B cell (primary cell): ENCODE measurements around the gene ZNF524. TPM values are rescaled to one million over a fixed set of nuclear protein-coding genes. Genes with fewer than 3 reads are reported as not detected.

Experiments
- ATAC-seq: fragments of 200-7000 bp; cut with Tn5 transposase; one replicate; pipeline ENCODE4 v1.10.0; 2021; ENCODE audit warnings: low read depth, mild to moderate bottlenecking, moderate number of reproducible peaks, moderate library complexity
- CTCF ChIA-PET: fragments of 350-600 bp; sonication (Branson Sonifier 250); formaldehyde crosslinking; loops from one replicate; lab custom pipeline; 2021; ENCODE audit warnings: antibody characterized with exemption, inconsistent platforms; lab: Charles Lee
- POLR2A ChIA-PET: fragments of 350-600 bp; sonication (Branson Sonifier 250); formaldehyde crosslinking; loops from one replicate; lab custom pipeline; 2021; ENCODE audit warnings: antibody characterized with exemption; lab: Charles Lee
- DNase-seq: peaks from one replicate; pipeline ENCODE4 v3.0.0; 2013
- H2AFZ ChIP-seq: 2 replicates; pipeline ENCODE4 v1.6.1; 2012; ENCODE audit warnings: mild to moderate bottlenecking, low read depth, low read length; ENCODE audit not compliant: insufficient read depth, poor library complexity, severe bottlenecking
- H3K27ac ChIP-seq, 2 donors: 1 replicate in 1 of 2; 2 replicates in 1 of 2; pipeline ENCODE4 v1.5.1; 2012 to 2013; ENCODE audit warnings: low read length in 2 of 2, mild to moderate bottlenecking in 2 of 2, moderate library complexity in 1 of 2
- H3K27me3 ChIP-seq, 4 experiments: fragments of 200-600 bp in 1 of 4; sonication (generic) in 1 of 4; replicated peaks in 1 of 4; 1 replicate in 2 of 4; 2 replicates in 2 of 4; pipeline versions ENCODE4 v1.6.1 to v1.7.0; 2013 to 2016; ENCODE audit warnings: low read length in 3 of 4, mild to moderate bottlenecking in 2 of 4, mixed read lengths in 1 of 4, moderate library complexity in 1 of 4; ENCODE audit not compliant: insufficient read depth in 4 of 4, control insufficient read depth in 3 of 4; ENCODE audit errors: control extremely low read depth in 1 of 4
- H3K36me3 ChIP-seq, 2 experiments: replicated peaks in 1 of 2; 1 replicate in 1 of 2; 2 replicates in 1 of 2; pipeline versions ENCODE4 v1.6.1 to v1.7.1; 2013; ENCODE audit warnings: low read length in 1 of 2; ENCODE audit not compliant: insufficient read depth in 2 of 2, control insufficient read depth in 1 of 2; ENCODE audit errors: control extremely low read depth in 1 of 2, extremely low read depth in 1 of 2
- H3K4me1 ChIP-seq, 2 donors: fragments of 200-600 bp in 1 of 2; sonication (generic) in 1 of 2; 1 replicate in 1 of 2; 2 replicates in 1 of 2; pipeline versions ENCODE4 v1.5.1 to v1.6.1; 2013 to 2017; ENCODE audit warnings: low read length in 2 of 2; ENCODE audit not compliant: control insufficient read depth in 2 of 2, insufficient read depth in 2 of 2
- H3K4me2 ChIP-seq: replicated peaks from 2 replicates; pipeline ENCODE3; 2012; ENCODE audit warnings: mild to moderate bottlenecking, low read depth, low read length; ENCODE audit not compliant: poor library complexity, severe bottlenecking
- H3K4me3 ChIP-seq, 5 experiments: fragments of 200-600 bp in 1 of 5; sonication (generic) in 1 of 5; 1 replicate in 3 of 5; 2 replicates in 2 of 5; pipeline versions ENCODE4 v1.5.1 to v1.7.0; 2011 to 2016; ENCODE audit warnings: low read length in 4 of 5, mild to moderate bottlenecking in 4 of 5, low read depth in 2 of 5, control low read depth in 1 of 5, moderate library complexity in 1 of 5; ENCODE audit not compliant: insufficient read depth in 1 of 5; ENCODE audit errors: control extremely low read depth in 1 of 5, extremely low read depth in 1 of 5
- H3K79me2 ChIP-seq: fragments of 200-600 bp; sonication (generic); one replicate; pipeline ENCODE4 v1.6.0; 2016; ENCODE audit warnings: low read length; ENCODE audit not compliant: control insufficient read depth, insufficient read depth
- H3K9ac ChIP-seq: fragments of 200-600 bp; sonication (generic); 2 replicates; pipeline ENCODE4 v1.6.1; 2017; ENCODE audit warnings: mild to moderate bottlenecking, low read length, moderate library complexity
- H3K9me3 ChIP-seq, 3 donors: one replicate each; pipeline versions ENCODE4 v1.6.1 to v1.7.1; 2013; ENCODE audit warnings: low read length in 2 of 3; ENCODE audit not compliant: control insufficient read depth in 2 of 3, insufficient read depth in 1 of 3; ENCODE audit errors: control extremely low read depth in 1 of 3
- H4K20me1 ChIP-seq: 2 replicates; pipeline ENCODE4 v1.6.0; 2012; ENCODE audit warnings: mild to moderate bottlenecking, low read length; ENCODE audit not compliant: insufficient read depth, control insufficient read depth, poor library complexity, severe bottlenecking
- H3K27ac Mint-ChIP-seq: one replicate; pipeline ENCODE4 v1.8.0; 2021; ENCODE audit warnings: mixed read lengths
- H3K27me3 Mint-ChIP-seq: one replicate; pipeline ENCODE4 v1.8.0; 2021; ENCODE audit warnings: mixed read lengths
- H3K4me1 Mint-ChIP-seq: one replicate; pipeline ENCODE4 v1.8.0; 2021; ENCODE audit warnings: mixed read lengths
- H3K4me3 Mint-ChIP-seq: one replicate; pipeline ENCODE4 v1.8.0; 2021; ENCODE audit warnings: mixed read lengths
- H3K9me3 Mint-ChIP-seq: one replicate; pipeline ENCODE4 v1.8.0; 2022; ENCODE audit warnings: mixed read lengths; ENCODE audit not compliant: insufficient read depth
- EZH2 ChIP-seq: IDR thresholded peaks from 2 replicates; pipeline ENCODE4 v1.6.1; 2012; ENCODE audit warnings: borderline replicate concordance, low read depth, mild to moderate bottlenecking, moderate library complexity, low read length; ENCODE audit not compliant: insufficient read depth, poor library complexity, severe bottlenecking
- WGBS: methylation state at CpG from one replicate; pipeline ENCODE4 v1.1.5; 2013; ENCODE audit warnings: missing lambda C conversion rate; ENCODE audit not compliant: insufficient coverage; 5-methylcytosine and 5-hydroxymethylcytosine counted together
- intact Hi-C: fragments of 100-400 bp; cut with micrococcal nuclease; formaldehyde crosslinking; loops from one replicate; pipeline ENCODE4 v1.10.0; 2022
- polyA plus RNA-seq: library from polyadenylated mRNA; depleted of rRNA; stranded (reverse); fragments of >200 nt; gene quantifications from 2 replicates; pipeline ENCODE4 v1.2.3, GENCODE V29; 2012
- total RNA-seq, 2 donors: library from RNA; stranded (reverse); fragments of 120-200 nt in 1 of 2; gene quantifications; 1 replicate in 1 of 2; 2 replicates in 1 of 2; pipeline versions ENCODE4 v1.2.3 to v1.2.4, GENCODE V29; 2013 to 2022
- TF ChIP-seq, protein P1 (sequence below): fragments of 200-600 bp; IDR thresholded peaks from one replicate; pipeline ENCODE4 v1.8.0; 2022; ENCODE audit warnings: antibody characterized with exemption, mild to moderate bottlenecking

ZNF524 gene
- total and polyA plus RNA-seq, 2 donors (not counting 1 experiment from before 2014, with no cell fraction given) = 23.8 to 27.4 TPM

GRCh38 chr19:55640043-55640576, 40.0 kb downstream of the ZNF524 start:
- peaks cover 0 to 11% (median 0%) of the 10 kb centered on the region in 3 donors for H3K9me3 ChIP-seq
- H3K27ac ChIP-seq = peak overlapping the region; percentile 72 to 79
- peak overlapping the region; percentile 53 for H2AFZ ChIP-seq
- H3K4me2 ChIP-seq = peak overlapping the region; percentile 96
- DNase-seq = peak; percentile 91
- no peaks in the 10 kb centered on the region for H3K27me3 ChIP-seq
- H3K9me3 Mint-ChIP-seq = no peaks in the 10 kb centered on the region
- 31% methylated on average over 38 of the region's 38 CpGs for WGBS
- POLR2A ChIA-PET = interaction anchor here (0.8 to 1.5 kb wide), 4 partner anchors 9 to 40 kb away, joined by 3 to 9 read pairs (median 4); partner anchors contain the start of gene U2AF2
- H3K79me2 ChIP-seq = peaks cover 36% of the 10 kb centered on the region
- CTCF ChIA-PET = interaction anchor here (1.0 to 9.4 kb wide), 7 partner anchors 7 to 52 kb away, joined by 3 to 131 read pairs (median 4); partner anchors contain the start of gene CCDC106
- peaks cover 74% of the 10 kb centered on the region for H3K4me1 Mint-ChIP-seq
- peak; percentile 17 for ATAC-seq
- H3K36me3 ChIP-seq = peaks cover 2 to 8% of the 10 kb centered on the region in 2 experiments
- peak overlapping the region; percentile 77 for H3K9ac ChIP-seq
- peak overlapping the region in 4 of 5 experiments; percentile 28 to 85 (median 80) for H3K4me3 ChIP-seq
- intact Hi-C loops = loop anchor here (5.0 kb wide), 3 partner anchors 33 to 233 kb away; partner anchors contain the start of genes EPN1, UBE2S and ZNF865
- TF ChIP-seq, protein P1, sequence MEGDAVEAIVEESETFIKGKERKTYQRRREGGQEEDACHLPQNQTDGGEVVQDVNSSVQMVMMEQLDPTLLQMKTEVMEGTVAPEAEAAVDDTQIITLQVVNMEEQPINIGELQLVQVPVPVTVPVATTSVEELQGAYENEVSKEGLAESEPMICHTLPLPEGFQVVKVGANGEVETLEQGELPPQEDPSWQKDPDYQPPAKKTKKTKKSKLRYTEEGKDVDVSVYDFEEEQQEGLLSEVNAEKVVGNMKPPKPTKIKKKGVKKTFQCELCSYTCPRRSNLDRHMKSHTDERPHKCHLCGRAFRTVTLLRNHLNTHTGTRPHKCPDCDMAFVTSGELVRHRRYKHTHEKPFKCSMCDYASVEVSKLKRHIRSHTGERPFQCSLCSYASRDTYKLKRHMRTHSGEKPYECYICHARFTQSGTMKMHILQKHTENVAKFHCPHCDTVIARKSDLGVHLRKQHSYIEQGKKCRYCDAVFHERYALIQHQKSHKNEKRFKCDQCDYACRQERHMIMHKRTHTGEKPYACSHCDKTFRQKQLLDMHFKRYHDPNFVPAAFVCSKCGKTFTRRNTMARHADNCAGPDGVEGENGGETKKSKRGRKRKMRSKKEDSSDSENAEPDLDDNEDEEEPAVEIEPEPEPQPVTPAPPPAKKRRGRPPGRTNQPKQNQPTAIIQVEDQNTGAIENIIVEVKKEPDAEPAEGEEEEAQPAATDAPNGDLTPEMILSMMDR = peak; percentile 38
- no peak for TF ChIP-seq EZH2
- peak overlapping the region; percentile 84 for H3K4me3 Mint-ChIP-seq
- peaks cover 17% of the 10 kb centered on the region for H4K20me1 ChIP-seq
- H3K27me3 Mint-ChIP-seq = no peaks in the 10 kb centered on the region
- H3K27ac Mint-ChIP-seq = peak overlapping the region; percentile 91
- peaks cover 36 to 75% of the 10 kb centered on the region in 2 donors for H3K4me1 ChIP-seq
